ENCODE measurements around the gene SFRP5.

- TF ChIP-seq REST (IDR thresholded peaks at IDR 0.05; ENCODE audit: low read depth) (no peak), FOXM1 (IDR thresholded peaks at IDR 0.05; ENCODE audit: borderline replicate concordance, low read depth) (no peak), EP300 (IDR thresholded peaks at IDR 0.05; ENCODE audit: borderline replicate concordance) (no peak), TCF12 (IDR thresholded peaks at IDR 0.05; ENCODE audit: low read depth) (no peak), MAX (IDR thresholded peaks at IDR 0.05) (no peak), CREB1 (IDR thresholded peaks at IDR 0.05; ENCODE audit: low read depth) (no peak), YY1 (IDR thresholded peaks at IDR 0.05; ENCODE audit: low read depth) (no peak), RAD21 (IDR thresholded peaks at IDR 0.05; ENCODE audit: low read depth) (no peak), TAF1 (IDR thresholded peaks at IDR 0.05; ENCODE audit: low read depth) (no peak), TEAD4 (IDR thresholded peaks at IDR 0.05) (no peak), NFIC (IDR thresholded peaks at IDR 0.05) (no peak), CEBPB (IDR thresholded peaks at IDR 0.05) (no peak), EGR1 (IDR thresholded peaks at IDR 0.05) (no peak)
These were observed 49.7 kb downstream of the SFRP5 start for GRCh38 chr10:97721871-97722780.

Measured in Ishikawa (cell line).